ENCODE measurements around the gene NKAIN2. TPM values are rescaled to one million over a fixed set of nuclear protein-coding genes. Genes with fewer than 3 reads are reported as not detected.
A peak's percentile ranks its signal among the peaks of the same experiment; 100 is the strongest.

The NKAIN2 gene
- total RNA-seq, 1 experiment from 2014 or later, result not detected

DNA sequence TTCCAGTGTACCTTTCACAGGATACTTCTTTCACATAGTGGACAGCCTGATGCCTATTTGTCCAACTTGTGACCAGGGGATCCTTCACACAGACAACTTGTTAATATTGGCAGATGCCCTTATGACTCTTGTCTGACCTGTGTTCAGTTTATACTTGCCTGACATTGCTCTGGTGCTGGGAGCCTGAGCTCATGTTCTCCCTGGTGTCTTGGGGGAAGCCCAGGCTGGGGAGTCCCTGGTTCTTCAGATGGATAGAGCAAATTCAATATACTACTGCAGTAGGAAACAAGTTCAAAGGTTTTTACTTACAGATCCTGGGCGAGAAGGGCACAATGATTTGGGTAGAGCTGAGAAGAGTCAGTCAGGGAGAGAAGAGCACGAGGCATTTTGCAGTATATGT lies 76.1 kb downstream of the NKAIN2 start:
- Histone ChIP-seq H3K36me3 (no peaks in the 10 kb centered on the region), H3K9me3 (replicated peaks) (no peaks in the 10 kb centered on the region), H3K27ac (no peak overlapping the region), H3K4me3 (no peak overlapping the region), H3K4me1 (replicated peaks) (no peaks in the 10 kb centered on the region), H3K27me3 (replicated peaks) (no peaks in the 10 kb centered on the region)
- DNase-seq (ENCODE audit: low read depth in 1 of 2, low spot score in 2 of 2), result no peak

- Histone ChIP-seq H3K36me3 (no peaks in the 10 kb centered on the region), H3K9me3 (replicated peaks) (no peaks in the 10 kb centered on the region), H3K27me3 (replicated peaks) (no peaks in the 10 kb centered on the region), H3K4me3 (no peak overlapping the region), H3K27ac (no peak overlapping the region), H3K4me1 (replicated peaks) (no peaks in the 10 kb centered on the region)
- no peak for DNase-seq (ENCODE audit: low read depth in 1 of 2, low spot score in 2 of 2)
These were observed 85.3 kb downstream of the NKAIN2 start for GRCh38 chr6:123888771-123889513.

GRCh38 chr6:123895346-123895745 lies 91.7 kb downstream of the NKAIN2 start:
- Histone ChIP-seq H3K36me3 (no peaks in the 10 kb centered on the region), H3K27ac (no peak overlapping the region), H3K9me3 (replicated peaks) (no peaks in the 10 kb centered on the region), H3K4me1 (replicated peaks) (0 out of 2 replicates have a peak, but pooled peaks cover 3% of the 10 kb centered on the region), H3K4me3 (no peak overlapping the region), H3K27me3 (replicated peaks) (no peaks in the 10 kb centered on the region)
- DNase-seq (ENCODE audit: low read depth in 1 of 2, low spot score in 2 of 2), result no peak

DNA sequence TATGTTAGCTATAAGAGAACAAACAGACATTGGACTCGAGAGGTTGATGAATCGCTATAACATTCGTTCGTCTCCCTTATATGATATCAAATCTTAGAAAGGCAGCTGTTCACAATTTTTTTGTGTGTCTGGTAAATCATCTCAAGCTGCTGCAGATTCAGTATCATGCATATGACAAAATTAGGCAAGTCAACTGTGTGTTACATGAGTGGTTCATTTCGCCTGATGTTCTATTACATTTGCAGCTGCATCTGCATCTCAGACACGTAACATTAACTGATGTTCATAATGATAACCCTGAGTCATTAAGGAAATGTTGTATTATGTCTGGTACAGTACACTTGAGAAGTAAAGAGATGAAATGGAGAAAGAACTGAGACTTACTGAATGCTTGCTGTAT lies 92.1 kb downstream of the NKAIN2 start:
- no peak overlapping the region for H3K27ac ChIP-seq
- no peaks in the 10 kb centered on the region for H3K36me3 ChIP-seq
- no peaks in the 10 kb centered on the region for H3K9me3 ChIP-seq (replicated peaks)
- H3K4me1 ChIP-seq (replicated peaks), result 0 out of 2 replicates have a peak, but pooled peaks cover 3% of the 10 kb centered on the region
- DNase-seq (ENCODE audit: low read depth in 1 of 2, low spot score in 2 of 2), result no peak
- no peak overlapping the region for H3K4me3 ChIP-seq
- H3K27me3 ChIP-seq (replicated peaks), result no peaks in the 10 kb centered on the region

DNA sequence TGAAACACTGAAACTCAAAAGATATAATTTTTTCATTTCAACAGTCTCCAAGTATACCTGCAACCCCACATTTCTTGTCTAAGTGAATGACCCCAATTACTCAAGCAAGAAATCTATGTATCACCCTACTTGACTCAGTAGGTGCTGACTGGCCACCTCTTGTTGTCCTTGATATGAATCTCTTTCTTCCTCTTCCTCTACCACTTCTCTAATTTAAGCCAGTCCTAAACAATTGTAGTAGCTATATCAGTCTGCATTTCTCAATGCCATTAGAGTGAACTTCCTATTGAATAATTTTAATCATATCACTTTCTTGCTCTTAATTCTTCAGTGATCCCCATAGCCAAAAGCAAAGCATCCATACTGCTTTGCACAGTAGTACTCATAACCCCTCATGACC lies 93.2 kb downstream of the NKAIN2 start:
- Histone ChIP-seq H3K9me3 (replicated peaks) (no peaks in the 10 kb centered on the region), H3K4me3 (no peak overlapping the region), H3K27ac (no peak overlapping the region), H3K4me1 (replicated peaks) (0 out of 2 replicates have a peak, but pooled peaks cover 3% of the 10 kb centered on the region), H3K27me3 (replicated peaks) (no peaks in the 10 kb centered on the region), H3K36me3 (no peaks in the 10 kb centered on the region)
- DNase-seq (ENCODE audit: low read depth in 1 of 2, low spot score in 2 of 2), result no peak

GRCh38 chr6:123897965-123898364 lies 94.3 kb downstream of the NKAIN2 start:
- Histone ChIP-seq H3K4me1 (replicated peaks) (0 out of 2 replicates have a peak, but pooled peaks cover 3% of the 10 kb centered on the region), H3K27me3 (replicated peaks) (no peaks in the 10 kb centered on the region), H3K4me3 (no peak overlapping the region), H3K36me3 (no peaks in the 10 kb centered on the region), H3K27ac (no peak overlapping the region), H3K9me3 (replicated peaks) (no peaks in the 10 kb centered on the region)
- DNase-seq (ENCODE audit: low read depth in 1 of 2, low spot score in 2 of 2), result no peak

GRCh38 chr6:123898665-123899064 lies 95.0 kb downstream of the NKAIN2 start:
- Histone ChIP-seq H3K4me3 (no peak overlapping the region), H3K9me3 (replicated peaks) (no peaks in the 10 kb centered on the region), H3K4me1 (replicated peaks) (0 out of 2 replicates have a peak, but pooled peaks cover 3% of the 10 kb centered on the region), H3K27ac (no peak overlapping the region), H3K27me3 (replicated peaks) (no peaks in the 10 kb centered on the region), H3K36me3 (no peaks in the 10 kb centered on the region)
- DNase-seq (ENCODE audit: low read depth in 1 of 2, low spot score in 2 of 2), result no peak

DNA sequence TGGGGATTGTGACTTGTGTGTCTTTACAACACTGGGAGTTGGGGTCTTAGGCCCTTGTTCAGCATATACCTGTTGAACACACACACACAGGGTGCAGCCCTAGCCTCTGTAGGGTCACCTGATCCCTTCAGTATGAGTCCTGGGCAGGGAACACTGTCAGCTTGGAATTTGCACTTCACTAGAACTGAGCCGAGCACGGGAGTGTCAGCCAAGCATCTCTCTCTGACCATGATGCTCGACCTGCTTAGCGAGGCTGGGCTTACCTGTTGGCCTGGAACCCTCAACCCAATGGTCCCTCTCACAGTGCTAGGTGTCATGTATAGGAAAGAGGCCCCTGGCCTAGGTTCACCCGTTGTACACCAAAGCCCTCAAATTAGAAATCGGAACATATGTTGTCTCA lies 96.1 kb downstream of the NKAIN2 start:
- no peaks in the 10 kb centered on the region for H3K9me3 ChIP-seq (replicated peaks)
- no peak overlapping the region for H3K27ac ChIP-seq
- no peaks in the 10 kb centered on the region for H3K4me1 ChIP-seq (replicated peaks)
- H3K36me3 ChIP-seq, result no peaks in the 10 kb centered on the region
- DNase-seq (ENCODE audit: low read depth in 1 of 2, low spot score in 2 of 2), result no peak
- no peaks in the 10 kb centered on the region for H3K27me3 ChIP-seq (replicated peaks)
- H3K4me3 ChIP-seq, result no peak overlapping the region

GRCh38 chr6:123901436-123901835 lies 97.8 kb downstream of the NKAIN2 start:
- Histone ChIP-seq H3K9me3 (replicated peaks) (no peaks in the 10 kb centered on the region), H3K4me3 (no peak overlapping the region), H3K36me3 (no peaks in the 10 kb centered on the region), H3K27ac (no peak overlapping the region), H3K27me3 (replicated peaks) (no peaks in the 10 kb centered on the region), H3K4me1 (replicated peaks) (no peaks in the 10 kb centered on the region)
- DNase-seq (ENCODE audit: low read depth in 1 of 2, low spot score in 2 of 2), result no peak

DNA sequence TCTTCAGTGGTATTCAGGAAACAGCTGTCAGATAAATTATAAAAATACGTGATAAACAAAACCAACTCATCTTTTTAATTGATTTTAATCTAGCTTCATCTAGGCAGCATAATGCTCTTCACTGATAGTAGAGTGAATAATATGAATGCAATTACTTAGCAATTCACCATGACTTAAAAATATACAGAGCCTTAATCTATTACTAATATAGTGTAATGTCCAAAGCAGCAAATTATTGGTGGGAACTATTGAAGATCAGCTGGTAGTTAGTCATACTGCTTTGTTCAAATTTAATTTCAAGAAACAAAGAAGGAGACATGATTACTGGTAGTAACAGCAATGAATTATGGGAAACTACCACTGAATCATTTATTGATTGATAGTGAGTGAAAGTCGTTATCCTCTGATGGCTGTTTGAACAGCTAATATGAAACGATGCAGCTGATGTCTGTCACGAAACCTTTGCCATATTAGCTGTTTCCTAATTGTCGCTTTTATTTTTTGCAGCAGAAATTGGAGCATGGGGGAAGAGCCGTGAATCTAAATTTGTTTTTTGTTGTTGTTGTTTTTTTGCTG lies 99.2 kb downstream of the NKAIN2 start:
- Histone ChIP-seq H3K4me1 (replicated peaks) (no peaks in the 10 kb centered on the region), H3K9me3 (replicated peaks) (no peaks in the 10 kb centered on the region), H3K36me3 (no peaks in the 10 kb centered on the region), H3K4me3 (no peak overlapping the region), H3K27me3 (replicated peaks) (no peaks in the 10 kb centered on the region), H3K27ac (no peak overlapping the region)
- no peak for DNase-seq (ENCODE audit: low read depth in 1 of 2, low spot score in 2 of 2)

DNA sequence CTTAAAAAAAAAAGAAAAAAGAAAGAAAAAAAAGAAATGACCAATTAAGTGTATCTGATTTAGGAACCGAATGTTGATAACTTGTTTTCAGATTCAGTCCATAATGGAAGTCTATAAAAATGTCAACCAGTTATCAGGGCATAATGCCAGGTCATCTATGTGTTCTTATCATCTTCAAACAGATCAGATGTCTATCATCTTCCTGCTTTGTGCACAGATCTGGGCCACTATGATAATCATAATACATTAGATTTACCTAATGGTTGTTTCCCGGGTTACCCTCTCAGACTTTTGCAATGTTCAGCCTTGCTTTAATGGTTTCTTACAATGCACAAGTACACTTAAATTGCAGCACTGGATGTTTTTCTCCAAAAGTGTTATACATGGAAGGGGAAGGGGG lies 100.6 kb downstream of the NKAIN2 start:
- Histone ChIP-seq H3K4me3 (no peak overlapping the region), H3K9me3 (replicated peaks) (no peaks in the 10 kb centered on the region), H3K27me3 (replicated peaks) (no peaks in the 10 kb centered on the region), H3K4me1 (replicated peaks) (no peaks in the 10 kb centered on the region), H3K27ac (no peak overlapping the region), H3K36me3 (no peaks in the 10 kb centered on the region)
- DNase-seq (ENCODE audit: low read depth in 1 of 2, low spot score in 2 of 2), result no peak

DNA sequence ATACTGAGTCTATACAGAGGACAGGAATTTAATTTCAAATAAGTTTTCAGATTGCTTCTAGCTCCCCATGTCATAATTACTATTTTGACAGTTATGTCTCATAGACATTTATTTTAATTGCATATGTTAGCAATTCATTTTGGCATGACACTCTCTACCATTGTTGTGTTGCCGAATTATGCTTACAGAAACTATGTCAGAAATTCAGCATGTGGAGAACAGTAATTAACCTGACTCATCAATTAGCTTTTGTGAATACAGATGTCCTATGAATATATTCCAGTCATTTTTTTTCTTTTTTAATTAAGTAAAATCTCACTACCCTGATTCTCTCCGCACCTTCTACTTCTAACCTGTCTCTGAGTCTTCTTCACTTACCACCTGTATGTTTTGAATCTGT lies 105.1 kb downstream of the NKAIN2 start:
- DNase-seq (ENCODE audit: low read depth in 1 of 2, low spot score in 2 of 2), result no peak

GRCh38 chr6:123909989-123910388 lies 106.3 kb downstream of the NKAIN2 start:
- Histone ChIP-seq H3K9me3 (replicated peaks) (no peaks in the 10 kb centered on the region), H3K27ac (no peak overlapping the region), H3K36me3 (no peaks in the 10 kb centered on the region), H3K4me1 (replicated peaks) (no peaks in the 10 kb centered on the region; the same call in 1 of the 2 replicates), H3K4me3 (no peak overlapping the region), H3K27me3 (replicated peaks) (no peaks in the 10 kb centered on the region; the same call in 1 of the 2 replicates)
- no peak for DNase-seq (ENCODE audit: low read depth in 1 of 2, low spot score in 2 of 2)

More for the DNA sequence above, 105.1 kb downstream of the NKAIN2 start:
- Histone ChIP-seq H3K27ac (no peak overlapping the region), H3K4me3 (no peak overlapping the region), H3K9me3 (replicated peaks) (no peaks in the 10 kb centered on the region), H3K36me3 (no peaks in the 10 kb centered on the region), H3K27me3 (replicated peaks) (no peaks in the 10 kb centered on the region; the same call in 1 of the 2 replicates), H3K4me1 (replicated peaks) (no peaks in the 10 kb centered on the region)

DNA sequence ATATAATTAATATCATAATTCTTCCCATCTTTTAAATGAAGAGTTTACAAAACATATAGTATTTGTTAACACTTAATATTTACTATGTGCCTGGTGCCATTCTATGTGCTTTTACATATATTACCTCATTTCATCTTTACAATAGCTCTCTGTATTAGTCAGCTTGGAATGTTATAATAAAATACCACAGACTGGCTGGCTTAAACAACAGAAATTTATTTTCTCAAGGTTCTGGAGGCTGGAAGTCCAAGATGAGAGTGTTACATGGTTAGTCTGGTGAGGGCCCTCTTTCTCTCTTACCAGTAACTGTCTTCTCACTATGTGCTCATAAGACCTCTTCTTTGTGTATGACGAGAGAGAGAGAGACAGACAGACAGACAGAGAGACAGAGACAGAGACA lies 110.2 kb downstream of the NKAIN2 start:
- Histone ChIP-seq H3K27ac (no peak overlapping the region), H3K27me3 (replicated peaks) (no peaks in the 10 kb centered on the region; the same call in 1 of the 2 replicates), H3K4me1 (replicated peaks) (no peaks in the 10 kb centered on the region; the same call in 1 of the 2 replicates), H3K36me3 (no peaks in the 10 kb centered on the region), H3K9me3 (replicated peaks) (no peaks in the 10 kb centered on the region), H3K4me3 (no peak overlapping the region)
- peak in 1 of 2 experiments; percentile 7 for DNase-seq (ENCODE audit: low read depth in 1 of 2, low spot score in 2 of 2)
